ENCODE data around the gene VAPB. TPM values are rescaled to one million over a fixed set of nuclear protein-coding genes. Genes with fewer than 3 reads are reported as not detected.

VAPB gene
- total RNA-seq, 1 donor from 2014 or later: 36.5 TPM

DNA sequence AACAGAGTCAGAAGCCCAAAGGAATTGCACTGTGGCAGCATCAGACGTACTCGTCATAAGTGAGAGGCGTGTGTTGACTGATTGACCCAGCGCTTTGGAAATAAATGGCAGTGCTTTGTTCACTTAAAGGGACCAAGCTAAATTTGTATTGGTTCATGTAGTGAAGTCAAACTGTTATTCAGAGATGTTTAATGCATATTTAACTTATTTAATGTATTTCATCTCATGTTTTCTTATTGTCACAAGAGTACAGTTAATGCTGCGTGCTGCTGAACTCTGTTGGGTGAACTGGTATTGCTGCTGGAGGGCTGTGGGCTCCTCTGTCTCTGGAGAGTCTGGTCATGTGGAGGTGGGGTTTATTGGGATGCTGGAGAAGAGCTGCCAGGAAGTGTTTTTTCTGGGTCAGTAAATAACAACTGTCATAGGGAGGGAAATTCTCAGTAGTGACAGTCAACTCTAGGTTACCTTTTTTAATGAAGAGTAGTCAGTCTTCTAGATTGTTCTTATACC, 55.8 kb downstream of the VAPB start:
- H3K4me1 Mint-ChIP-seq: peaks cover 22% of the 10 kb centered on the region
- H3K27me3 Mint-ChIP-seq: no peaks in the 10 kb centered on the region
- H3K36me3 Mint-ChIP-seq (ENCODE audit: low read depth): peaks cover 42% of the 10 kb centered on the region
- intact Hi-C loops (cut with micrococcal nuclease): loop anchor here (10.0 kb wide), 1 partner anchor 130 kb away; no protein-coding TSS in a partner anchor
- H3K9me3 Mint-ChIP-seq: no peaks in the 10 kb centered on the region
- no peak overlapping the region for H3K4me3 Mint-ChIP-seq
- no peak for DNase-seq
- H3K27ac Mint-ChIP-seq: peak overlapping the region; percentile 9

- Mint-ChIP-seq H3K9me3 (no peaks in the 10 kb centered on the region), H3K4me1 (peaks cover 18% of the 10 kb centered on the region), H3K27me3 (no peaks in the 10 kb centered on the region), H3K36me3 (ENCODE audit: low read depth) (peaks cover 42% of the 10 kb centered on the region), H3K4me3 (no peak overlapping the region), H3K27ac (no peak overlapping the region)
- no peak for DNase-seq
- intact Hi-C loops (cut with micrococcal nuclease): loop anchor here (10.0 kb wide), 1 partner anchor 132 kb away; no protein-coding TSS in a partner anchor
Observed at GRCh38 chr20:58446264-58446959, 57.4 kb downstream of the VAPB start.

GRCh38 chr20:58446960-58447265, 57.9 kb downstream of the VAPB start:
- intact Hi-C loops (cut with micrococcal nuclease): loop anchor here (1.0 to 10.0 kb wide), 2 partner anchors 132 to 210 kb away; no protein-coding TSS in a partner anchor
- DNase-seq: no peak
- H3K27me3 Mint-ChIP-seq: no peaks in the 10 kb centered on the region
- peaks cover 14% of the 10 kb centered on the region for H3K4me1 Mint-ChIP-seq
- H3K9me3 Mint-ChIP-seq: no peaks in the 10 kb centered on the region
- no peak overlapping the region for H3K27ac Mint-ChIP-seq
- H3K4me3 Mint-ChIP-seq: no peak overlapping the region
- H3K36me3 Mint-ChIP-seq (ENCODE audit: low read depth): peaks cover 42% of the 10 kb centered on the region

DNA sequence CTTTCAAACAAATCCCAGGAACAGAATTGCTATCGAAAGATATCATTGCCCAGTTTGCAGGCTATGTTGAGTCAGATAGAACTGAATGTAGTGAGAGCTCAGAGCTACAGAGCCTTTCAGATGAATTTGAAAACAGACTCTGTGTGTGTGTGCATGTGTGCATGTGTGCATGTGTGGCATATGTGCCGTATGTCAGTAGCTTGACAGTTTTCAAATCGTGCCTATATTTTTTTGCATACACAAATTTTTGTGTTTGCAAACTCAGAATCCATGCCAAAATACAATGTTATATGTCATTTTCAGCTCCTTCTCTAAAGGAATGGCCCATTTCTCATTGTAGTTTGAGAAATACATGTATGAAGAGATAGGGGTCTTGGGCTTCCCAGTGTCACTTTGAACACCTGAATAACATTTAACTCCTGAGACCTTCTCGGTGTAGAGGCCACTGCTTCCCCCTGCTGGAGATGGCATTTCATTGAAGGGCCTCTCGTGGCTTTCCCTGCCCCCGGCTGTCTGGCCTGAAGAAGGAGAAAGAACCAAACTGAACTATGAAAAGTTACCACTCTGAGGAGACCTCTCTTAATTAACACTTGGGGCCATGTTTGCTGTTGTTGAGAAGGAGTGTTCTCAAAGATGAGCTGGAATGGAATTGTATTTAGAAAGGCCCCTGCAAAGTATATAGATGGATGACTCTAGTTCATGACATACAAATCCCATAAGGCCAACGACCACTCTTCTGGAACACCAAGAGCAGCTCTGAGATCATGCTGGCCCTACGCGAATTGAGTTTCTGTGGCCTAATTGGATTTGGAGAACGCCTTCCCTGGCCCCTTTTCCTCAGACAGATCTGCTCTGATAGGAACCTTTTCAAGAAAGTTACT, 58.7 kb downstream of the VAPB start:
- peak; percentile 88 for DNase-seq
- peaks cover 11% of the 10 kb centered on the region for H3K4me1 Mint-ChIP-seq
- intact Hi-C loops (cut with micrococcal nuclease): loop anchor here (1.0 to 10.0 kb wide), 2 partner anchors 133 to 210 kb away; no protein-coding TSS in a partner anchor
- H3K27me3 Mint-ChIP-seq: no peaks in the 10 kb centered on the region
- no peaks in the 10 kb centered on the region for H3K9me3 Mint-ChIP-seq
- no peak overlapping the region for H3K4me3 Mint-ChIP-seq
- H3K27ac Mint-ChIP-seq: no peak overlapping the region
- peaks cover 39% of the 10 kb centered on the region for H3K36me3 Mint-ChIP-seq (ENCODE audit: low read depth)

DNA sequence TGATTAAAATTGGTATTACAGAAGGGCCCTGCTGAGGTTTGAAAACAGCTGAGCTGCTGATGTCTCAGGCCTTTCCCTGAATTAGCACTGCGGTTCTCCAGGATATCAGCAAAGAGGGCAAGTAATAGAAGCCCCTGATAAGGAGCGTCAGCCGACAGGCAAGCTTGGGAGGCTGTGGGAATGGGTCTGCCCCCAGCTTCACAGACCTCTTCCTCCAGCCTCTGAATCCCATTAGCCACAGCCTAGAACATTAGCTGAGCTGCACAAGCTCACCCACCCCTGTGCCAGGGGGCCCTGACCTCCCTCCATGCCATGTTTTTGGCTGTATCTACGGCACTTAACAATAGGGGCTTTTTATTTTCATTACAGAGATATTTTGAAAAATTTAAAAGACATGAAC, 59.9 kb downstream of the VAPB start:
- Mint-ChIP-seq H3K27ac (no peak overlapping the region), H3K4me1 (peaks cover 10% of the 10 kb centered on the region), H3K9me3 (no peaks in the 10 kb centered on the region), H3K27me3 (no peaks in the 10 kb centered on the region), H3K36me3 (ENCODE audit: low read depth) (peaks cover 33% of the 10 kb centered on the region), H3K4me3 (no peak overlapping the region)
- DNase-seq: no peak
- intact Hi-C loops (cut with micrococcal nuclease): loop anchor here (10.0 kb wide), 1 partner anchor 134 kb away; no protein-coding TSS in a partner anchor

GRCh38 chr20:58449681-58450221, 60.7 kb downstream of the VAPB start:
- peaks cover 8% of the 10 kb centered on the region for H3K4me1 Mint-ChIP-seq
- H3K36me3 Mint-ChIP-seq (ENCODE audit: low read depth): peaks cover 28% of the 10 kb centered on the region
- H3K9me3 Mint-ChIP-seq: no peaks in the 10 kb centered on the region
- H3K27ac Mint-ChIP-seq: no peak overlapping the region
- no peak overlapping the region for H3K4me3 Mint-ChIP-seq
- no peak for DNase-seq
- intact Hi-C loops (cut with micrococcal nuclease): loop anchor here (10.0 kb wide), 1 partner anchor 135 kb away; no protein-coding TSS in a partner anchor
- H3K27me3 Mint-ChIP-seq: no peaks in the 10 kb centered on the region

DNA sequence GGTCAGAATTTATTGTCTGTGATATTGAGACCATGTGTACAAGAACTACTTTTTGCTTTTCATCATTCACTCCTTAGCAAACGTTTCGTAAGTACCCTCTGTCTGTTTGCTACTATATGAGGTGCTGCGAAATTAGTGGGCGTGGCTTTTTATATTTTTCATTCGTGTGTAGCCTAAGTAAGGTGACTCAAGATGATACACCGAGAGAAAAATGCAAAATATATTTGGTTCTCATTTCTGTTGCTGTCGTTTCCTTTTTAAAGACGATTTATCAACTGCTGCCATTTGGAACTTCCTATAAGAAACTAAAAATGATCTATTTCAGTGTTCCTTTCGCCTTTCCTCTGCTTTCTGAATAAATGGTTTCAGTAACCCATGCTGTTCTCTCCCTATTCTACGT, 61.2 kb downstream of the VAPB start:
- intact Hi-C loops (cut with micrococcal nuclease): no loop called here
- H3K27ac Mint-ChIP-seq: no peak overlapping the region
- H3K36me3 Mint-ChIP-seq (ENCODE audit: low read depth): peaks cover 26% of the 10 kb centered on the region
- DNase-seq: no peak
- no peaks in the 10 kb centered on the region for H3K9me3 Mint-ChIP-seq
- H3K27me3 Mint-ChIP-seq: no peaks in the 10 kb centered on the region
- H3K4me1 Mint-ChIP-seq: peaks cover 4% of the 10 kb centered on the region
- H3K4me3 Mint-ChIP-seq: no peak overlapping the region

GRCh38 chr20:58452667-58453255, 63.7 kb downstream of the VAPB start:
- H3K36me3 Mint-ChIP-seq (ENCODE audit: low read depth): peaks cover 23% of the 10 kb centered on the region
- H3K27me3 Mint-ChIP-seq: no peaks in the 10 kb centered on the region

GRCh38 chr20:58453391-58453790, 64.4 kb downstream of the VAPB start:
- DNase-seq: no peak
- no peaks in the 10 kb centered on the region for H3K9me3 Mint-ChIP-seq
- H3K27me3 Mint-ChIP-seq: no peaks in the 10 kb centered on the region
- H3K4me3 Mint-ChIP-seq: no peak overlapping the region
- H3K4me1 Mint-ChIP-seq: no peaks in the 10 kb centered on the region
- H3K36me3 Mint-ChIP-seq (ENCODE audit: low read depth): peaks cover 19% of the 10 kb centered on the region
- no peak overlapping the region for H3K27ac Mint-ChIP-seq
- intact Hi-C loops (cut with micrococcal nuclease): no loop called here

More at GRCh38 chr20:58452667-58453255, 63.7 kb downstream of the VAPB start:
- intact Hi-C loops (cut with micrococcal nuclease): no loop called here
- no peaks in the 10 kb centered on the region for H3K9me3 Mint-ChIP-seq
- no peak overlapping the region for H3K27ac Mint-ChIP-seq
- DNase-seq: no peak
- no peak overlapping the region for H3K4me3 Mint-ChIP-seq
- H3K4me1 Mint-ChIP-seq: peaks cover 2% of the 10 kb centered on the region

GRCh38 chr20:58454460-58454859, 65.4 kb downstream of the VAPB start:
- H3K9me3 Mint-ChIP-seq: no peaks in the 10 kb centered on the region
- H3K4me3 Mint-ChIP-seq: no peak overlapping the region
- no peaks in the 10 kb centered on the region for H3K27me3 Mint-ChIP-seq
- intact Hi-C loops (cut with micrococcal nuclease): no loop called here
- H3K4me1 Mint-ChIP-seq: no peaks in the 10 kb centered on the region
- DNase-seq: no peak
- H3K27ac Mint-ChIP-seq: no peak overlapping the region
- H3K36me3 Mint-ChIP-seq (ENCODE audit: low read depth): peaks cover 16% of the 10 kb centered on the region

- no peaks in the 10 kb centered on the region for H3K27me3 Mint-ChIP-seq
- H3K36me3 Mint-ChIP-seq (ENCODE audit: low read depth): peaks cover 8% of the 10 kb centered on the region
- H3K9me3 Mint-ChIP-seq: no peaks in the 10 kb centered on the region
- intact Hi-C loops (cut with micrococcal nuclease): no loop called here
- H3K4me1 Mint-ChIP-seq: no peaks in the 10 kb centered on the region
- no peak overlapping the region for H3K4me3 Mint-ChIP-seq
- H3K27ac Mint-ChIP-seq: no peak overlapping the region
- DNase-seq: no peak
Observed at GRCh38 chr20:58457083-58457695, 68.2 kb downstream of the VAPB start.

GRCh38 chr20:58458342-58459057, 69.5 kb downstream of the VAPB start:
- no peaks in the 10 kb centered on the region for H3K4me1 Mint-ChIP-seq
- H3K36me3 Mint-ChIP-seq (ENCODE audit: low read depth): peaks cover 5% of the 10 kb centered on the region
- H3K9me3 Mint-ChIP-seq: no peaks in the 10 kb centered on the region
- no peak for DNase-seq
- no peaks in the 10 kb centered on the region for H3K27me3 Mint-ChIP-seq
- intact Hi-C loops (cut with micrococcal nuclease): no loop called here
- no peak overlapping the region for H3K4me3 Mint-ChIP-seq
- H3K27ac Mint-ChIP-seq: no peak overlapping the region

Data from activated CD4-positive, alpha-beta T cell treated with anti-CD3 and anti-CD28 coated beads, Interleukin-2, amount 10 ng/mL, durations not matched to agents 24 days and 14 days (primary cell).